ENCODE data around the gene C20orf204.

C20orf204 gene

GRCh38 chr20:64006490-64006889 is 29.5 kb upstream of the C20orf204 start:
- TF ChIP-seq POLR2AphosphoS5 (IDR thresholded peaks at IDR 0.05; ENCODE audit: low read depth, low read length): no peak
- TF ChIP-seq TAF1 (IDR thresholded peaks at IDR 0.05; ENCODE audit: borderline replicate concordance, insufficient read depth, low read length): no peak
- no peak for TF ChIP-seq FOXP2 (optimal IDR thresholded peaks at IDR 0.05; ENCODE audit: borderline replicate concordance, extremely low read depth, extremely low read length, insufficient read depth)
- TF ChIP-seq, protein P1, sequence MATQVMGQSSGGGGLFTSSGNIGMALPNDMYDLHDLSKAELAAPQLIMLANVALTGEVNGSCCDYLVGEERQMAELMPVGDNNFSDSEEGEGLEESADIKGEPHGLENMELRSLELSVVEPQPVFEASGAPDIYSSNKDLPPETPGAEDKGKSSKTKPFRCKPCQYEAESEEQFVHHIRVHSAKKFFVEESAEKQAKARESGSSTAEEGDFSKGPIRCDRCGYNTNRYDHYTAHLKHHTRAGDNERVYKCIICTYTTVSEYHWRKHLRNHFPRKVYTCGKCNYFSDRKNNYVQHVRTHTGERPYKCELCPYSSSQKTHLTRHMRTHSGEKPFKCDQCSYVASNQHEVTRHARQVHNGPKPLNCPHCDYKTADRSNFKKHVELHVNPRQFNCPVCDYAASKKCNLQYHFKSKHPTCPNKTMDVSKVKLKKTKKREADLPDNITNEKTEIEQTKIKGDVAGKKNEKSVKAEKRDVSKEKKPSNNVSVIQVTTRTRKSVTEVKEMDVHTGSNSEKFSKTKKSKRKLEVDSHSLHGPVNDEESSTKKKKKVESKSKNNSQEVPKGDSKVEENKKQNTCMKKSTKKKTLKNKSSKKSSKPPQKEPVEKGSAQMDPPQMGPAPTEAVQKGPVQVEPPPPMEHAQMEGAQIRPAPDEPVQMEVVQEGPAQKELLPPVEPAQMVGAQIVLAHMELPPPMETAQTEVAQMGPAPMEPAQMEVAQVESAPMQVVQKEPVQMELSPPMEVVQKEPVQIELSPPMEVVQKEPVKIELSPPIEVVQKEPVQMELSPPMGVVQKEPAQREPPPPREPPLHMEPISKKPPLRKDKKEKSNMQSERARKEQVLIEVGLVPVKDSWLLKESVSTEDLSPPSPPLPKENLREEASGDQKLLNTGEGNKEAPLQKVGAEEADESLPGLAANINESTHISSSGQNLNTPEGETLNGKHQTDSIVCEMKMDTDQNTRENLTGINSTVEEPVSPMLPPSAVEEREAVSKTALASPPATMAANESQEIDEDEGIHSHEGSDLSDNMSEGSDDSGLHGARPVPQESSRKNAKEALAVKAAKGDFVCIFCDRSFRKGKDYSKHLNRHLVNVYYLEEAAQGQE (IDR thresholded peaks at IDR 0.05; ENCODE audit: insufficient read depth in 1 of 2, low read depth in 2 of 2, low read length in 2 of 2): no peak

GRCh38 chr20:64006902-64007301 is 29.1 kb upstream of the C20orf204 start:
- TF ChIP-seq POLR2AphosphoS5 (IDR thresholded peaks at IDR 0.05; ENCODE audit: low read depth, low read length) (no peak), SIN3A (IDR thresholded peaks at IDR 0.05; ENCODE audit: borderline replicate concordance, insufficient read depth, low read length) (no peak), TAF1 (IDR thresholded peaks at IDR 0.05; ENCODE audit: borderline replicate concordance, insufficient read depth, low read length) (no peak), FOXP2 (optimal IDR thresholded peaks at IDR 0.05; ENCODE audit: borderline replicate concordance, extremely low read depth, extremely low read length, insufficient read depth) (no peak)
- TF ChIP-seq, protein P1 (IDR thresholded peaks at IDR 0.05; ENCODE audit: insufficient read depth in 1 of 2, low read depth in 2 of 2, low read length in 2 of 2): no peak

DNA sequence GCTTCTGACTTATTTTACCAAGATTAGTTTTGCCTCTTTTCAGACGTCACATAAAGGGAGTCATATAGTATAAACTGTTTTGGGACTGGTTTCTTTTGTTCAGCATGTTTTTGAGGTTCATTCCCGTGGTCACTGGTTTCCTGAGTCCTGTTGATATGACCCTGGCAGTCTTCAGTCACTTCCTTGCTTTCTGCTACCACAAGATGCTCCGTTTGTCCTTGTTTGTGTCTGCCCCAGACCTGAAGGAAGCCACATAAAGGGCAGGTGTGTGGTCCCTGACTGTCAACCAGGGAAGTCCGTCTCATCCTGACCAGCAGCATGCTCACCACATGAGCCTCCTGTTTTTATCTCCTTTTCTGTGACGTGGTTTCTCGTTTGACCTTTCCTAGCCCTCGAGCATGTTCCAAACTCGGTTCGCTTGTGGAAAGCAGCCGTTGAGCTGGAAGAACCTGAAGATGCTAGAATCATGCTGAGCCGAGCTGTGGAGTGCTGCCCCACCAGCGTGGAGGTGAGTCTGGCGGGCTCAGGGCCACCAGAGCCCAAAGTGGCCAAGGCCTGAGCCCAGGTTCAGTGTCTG is 26.1 kb upstream of the C20orf204 start:
- TF ChIP-seq POLR2AphosphoS5 (IDR thresholded peaks at IDR 0.05; ENCODE audit: low read depth, low read length): no peak
- TF ChIP-seq TAF1 (IDR thresholded peaks at IDR 0.05; ENCODE audit: borderline replicate concordance, insufficient read depth, low read length): no peak
- TF ChIP-seq FOXP2 (optimal IDR thresholded peaks at IDR 0.05; ENCODE audit: borderline replicate concordance, extremely low read depth, extremely low read length, insufficient read depth): no peak

GRCh38 chr20:64010711-64011237 is 25.2 kb upstream of the C20orf204 start:
- TF ChIP-seq TAF1 (IDR thresholded peaks at IDR 0.05; ENCODE audit: borderline replicate concordance, insufficient read depth, low read length) (no peak), FOXP2 (optimal IDR thresholded peaks at IDR 0.05; ENCODE audit: borderline replicate concordance, extremely low read depth, extremely low read length, insufficient read depth) (no peak), POLR2AphosphoS5 (IDR thresholded peaks at IDR 0.05; ENCODE audit: low read depth, low read length) (no peak), SIN3A (IDR thresholded peaks at IDR 0.05; ENCODE audit: borderline replicate concordance, insufficient read depth, low read length) (no peak)
- TF ChIP-seq, protein P1 (IDR thresholded peaks at IDR 0.05; ENCODE audit: insufficient read depth in 1 of 2, low read depth in 2 of 2, low read length in 2 of 2): no peak

- TF ChIP-seq SIN3A (IDR thresholded peaks at IDR 0.05; ENCODE audit: borderline replicate concordance, insufficient read depth, low read length) (no peak), POLR2AphosphoS5 (IDR thresholded peaks at IDR 0.05; ENCODE audit: low read depth, low read length) (no peak), FOXP2 (optimal IDR thresholded peaks at IDR 0.05; ENCODE audit: borderline replicate concordance, extremely low read depth, extremely low read length, insufficient read depth) (no peak), TAF1 (IDR thresholded peaks at IDR 0.05; ENCODE audit: borderline replicate concordance, insufficient read depth, low read length) (no peak)
- TF ChIP-seq, protein P1 (IDR thresholded peaks at IDR 0.05; ENCODE audit: insufficient read depth in 1 of 2, low read depth in 2 of 2, low read length in 2 of 2): no peak
These were observed 24.6 kb upstream of the C20orf204 start for GRCh38 chr20:64011366-64011779.
